ENCODE measurements around the gene PTPN4. TPM values are rescaled to one million over a fixed set of nuclear protein-coding genes. Genes with fewer than 3 reads are reported as not detected.

Gene PTPN4
- total and polyA plus RNA-seq, 2 of the 13 experiments (the other 11 are each of a cell fraction or from before 2014, with no cell fraction given) = 20.3 to 34.6 TPM

GRCh38 chr2:120012771-120013596 lies 253.3 kb downstream of the PTPN4 start, which contains the start of gene EPB41L5 (continued):
- TF ChIP-seq REST (IDR thresholded peaks at IDR 0.05; ENCODE audit: borderline replicate concordance in 1 of 2, low read depth in 1 of 2, low read length in 2 of 2) = no peak; a peak in 1 of 4 replicates
- peak; percentile 78; the same call in 1 of the 2 replicates for TF ChIP-seq ARID2 (CRISPR knock-in tag; IDR thresholded peaks at IDR 0.05; ENCODE audit: borderline replicate concordance)
- 0 out of 2 replicates have a peak, but pooled peaks have one; percentile 6 for TF ChIP-seq GATAD1 (CRISPR knock-in tag; IDR thresholded peaks at IDR 0.05)
- TF ChIP-seq ZNF619 (CRISPR knock-in tag; IDR thresholded peaks at IDR 0.05) = peak; percentile 85
- peak; percentile 98 for TF ChIP-seq ZNF274 (CRISPR knock-in tag; IDR thresholded peaks at IDR 0.05)
- TF ChIP-seq, protein P1, sequence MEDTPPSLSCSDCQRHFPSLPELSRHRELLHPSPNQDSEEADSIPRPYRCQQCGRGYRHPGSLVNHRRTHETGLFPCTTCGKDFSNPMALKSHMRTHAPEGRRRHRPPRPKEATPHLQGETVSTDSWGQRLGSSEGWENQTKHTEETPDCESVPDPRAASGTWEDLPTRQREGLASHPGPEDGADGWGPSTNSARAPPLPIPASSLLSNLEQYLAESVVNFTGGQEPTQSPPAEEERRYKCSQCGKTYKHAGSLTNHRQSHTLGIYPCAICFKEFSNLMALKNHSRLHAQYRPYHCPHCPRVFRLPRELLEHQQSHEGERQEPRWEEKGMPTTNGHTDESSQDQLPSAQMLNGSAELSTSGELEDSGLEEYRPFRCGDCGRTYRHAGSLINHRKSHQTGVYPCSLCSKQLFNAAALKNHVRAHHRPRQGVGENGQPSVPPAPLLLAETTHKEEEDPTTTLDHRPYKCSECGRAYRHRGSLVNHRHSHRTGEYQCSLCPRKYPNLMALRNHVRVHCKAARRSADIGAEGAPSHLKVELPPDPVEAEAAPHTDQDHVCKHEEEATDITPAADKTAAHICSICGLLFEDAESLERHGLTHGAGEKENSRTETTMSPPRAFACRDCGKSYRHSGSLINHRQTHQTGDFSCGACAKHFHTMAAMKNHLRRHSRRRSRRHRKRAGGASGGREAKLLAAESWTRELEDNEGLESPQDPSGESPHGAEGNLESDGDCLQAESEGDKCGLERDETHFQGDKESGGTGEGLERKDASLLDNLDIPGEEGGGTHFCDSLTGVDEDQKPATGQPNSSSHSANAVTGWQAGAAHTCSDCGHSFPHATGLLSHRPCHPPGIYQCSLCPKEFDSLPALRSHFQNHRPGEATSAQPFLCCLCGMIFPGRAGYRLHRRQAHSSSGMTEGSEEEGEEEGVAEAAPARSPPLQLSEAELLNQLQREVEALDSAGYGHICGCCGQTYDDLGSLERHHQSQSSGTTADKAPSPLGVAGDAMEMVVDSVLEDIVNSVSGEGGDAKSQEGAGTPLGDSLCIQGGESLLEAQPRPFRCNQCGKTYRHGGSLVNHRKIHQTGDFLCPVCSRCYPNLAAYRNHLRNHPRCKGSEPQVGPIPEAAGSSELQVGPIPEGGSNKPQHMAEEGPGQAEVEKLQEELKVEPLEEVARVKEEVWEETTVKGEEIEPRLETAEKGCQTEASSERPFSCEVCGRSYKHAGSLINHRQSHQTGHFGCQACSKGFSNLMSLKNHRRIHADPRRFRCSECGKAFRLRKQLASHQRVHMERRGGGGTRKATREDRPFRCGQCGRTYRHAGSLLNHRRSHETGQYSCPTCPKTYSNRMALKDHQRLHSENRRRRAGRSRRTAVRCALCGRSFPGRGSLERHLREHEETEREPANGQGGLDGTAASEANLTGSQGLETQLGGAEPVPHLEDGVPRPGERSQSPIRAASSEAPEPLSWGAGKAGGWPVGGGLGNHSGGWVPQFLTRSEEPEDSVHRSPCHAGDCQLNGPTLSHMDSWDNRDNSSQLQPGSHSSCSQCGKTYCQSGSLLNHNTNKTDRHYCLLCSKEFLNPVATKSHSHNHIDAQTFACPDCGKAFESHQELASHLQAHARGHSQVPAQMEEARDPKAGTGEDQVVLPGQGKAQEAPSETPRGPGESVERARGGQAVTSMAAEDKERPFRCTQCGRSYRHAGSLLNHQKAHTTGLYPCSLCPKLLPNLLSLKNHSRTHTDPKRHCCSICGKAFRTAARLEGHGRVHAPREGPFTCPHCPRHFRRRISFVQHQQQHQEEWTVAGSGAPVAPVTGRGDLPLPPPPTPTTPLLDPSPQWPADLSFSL (CRISPR knock-in tag; IDR thresholded peaks at IDR 0.05) = peak; percentile 77; the same call in 1 of the 2 replicates
- no peak; the same call in 1 of the 2 replicates for TF ChIP-seq RBAK (CRISPR knock-in tag; IDR thresholded peaks at IDR 0.05)
- peak; percentile 6; the same call in 1 of the 2 replicates for TF ChIP-seq HNF4A (CRISPR knock-in tag; IDR thresholded peaks at IDR 0.05)
- TF ChIP-seq MTA1 (CRISPR knock-in tag; IDR thresholded peaks at IDR 0.05; ENCODE audit: borderline replicate concordance) = peak; percentile 94
- peak; percentile 91 for TF ChIP-seq ZKSCAN8 (CRISPR knock-in tag; IDR thresholded peaks at IDR 0.05; ENCODE audit: borderline replicate concordance)
- no peak for TF ChIP-seq LCORL (IDR thresholded peaks at IDR 0.05)
- TF ChIP-seq LCORL (CRISPR knock-in tag; IDR thresholded peaks at IDR 0.05) = peak; percentile 93
- TF ChIP-seq NFAT5 (CRISPR knock-in tag; IDR thresholded peaks at IDR 0.05) = peak; percentile 74

All from HepG2 (cell line).